ENCODE data around the gene SLC25A18. TPM values are rescaled to one million over a fixed set of nuclear protein-coding genes. Genes with fewer than 3 reads are reported as not detected.
"Not testable (repeated sequence)": the region's sequence is repeated elsewhere in the genome, so short reads cannot be mapped to it uniquely, and the experiment has no call there.

SLC25A18 gene
- total RNA-seq = 10 to 100 TPM in 2 of 3 donors, 1 to 10 TPM in 1; 6.6 to 18.7 (median 14.7) TPM

GRCh38 chr22:17562906-17563870, at the start of gene SLC25A18:
TSS of gene SLC25A18 (plus strand) at chr22:17563498. CDS start at chr22:17579945, 16,447 bp downstream.
- intact Hi-C loops (cut with DNase I; ENCODE audit: low total_unique reads) = no loop called here
- Histone ChIP-seq H3K27ac (peak within 1 kb of the TSS; percentile 68 to 81), H3K9me3 (no peaks in the 10 kb centered on the region), H3K36me3 (no peaks in the 10 kb centered on the region), H3K27me3 (no peaks in the 10 kb centered on the region), H3K4me3 (peak within 1 kb of the TSS; percentile 13 to 27 (median 21)), H3K4me1 (no peaks in the 10 kb centered on the region)
- TF ChIP-seq CTCF (IDR thresholded peaks at IDR 0.05) (peak in 1 of 3 donors; percentile 11), POLR2A (IDR thresholded peaks at IDR 0.05) (no peak), POLR2AphosphoS5 (IDR thresholded peaks at IDR 0.05) (peak; percentile 42 to 54 (median 48))
- no peak for DNase-seq (ENCODE audit: low spot score in 2 of 2)

GRCh38 chr22:17513612-17514011, 49.7 kb upstream of the SLC25A18 start:
- H3K4me1 ChIP-seq = no peaks in the 10 kb centered on the region
- intact Hi-C loops (cut with DNase I; ENCODE audit: low total_unique reads) = no loop called here
- no peaks in the 10 kb centered on the region for H3K27me3 ChIP-seq
- H3K36me3 ChIP-seq = no peaks in the 10 kb centered on the region
- H3K4me3 ChIP-seq = no peak overlapping the region
- H3K27ac ChIP-seq = no peak overlapping the region
- no peak for DNase-seq (ENCODE audit: low spot score in 2 of 2)
- no peaks in the 10 kb centered on the region for H3K9me3 ChIP-seq
- TF ChIP-seq POLR2A (IDR thresholded peaks at IDR 0.05) = no peak
- TF ChIP-seq CTCF (IDR thresholded peaks at IDR 0.05) = no peak
- TF ChIP-seq POLR2AphosphoS5 (IDR thresholded peaks at IDR 0.05) = no peak

GRCh38 chr22:17514084-17514483, 49.2 kb upstream of the SLC25A18 start:
- Histone ChIP-seq H3K4me3 (no peak overlapping the region), H3K9me3 (no peaks in the 10 kb centered on the region), H3K4me1 (no peaks in the 10 kb centered on the region), H3K36me3 (no peaks in the 10 kb centered on the region), H3K27me3 (no peaks in the 10 kb centered on the region), H3K27ac (no peak overlapping the region)
- intact Hi-C loops (cut with DNase I; ENCODE audit: low total_unique reads) = no loop called here
- no peak for DNase-seq (ENCODE audit: low spot score in 2 of 2)
- TF ChIP-seq POLR2A (IDR thresholded peaks at IDR 0.05) (no peak), POLR2AphosphoS5 (IDR thresholded peaks at IDR 0.05) (no peak), CTCF (IDR thresholded peaks at IDR 0.05) (no peak)

GRCh38 chr22:17518406-17518805, 44.9 kb upstream of the SLC25A18 start:
- intact Hi-C loops (cut with DNase I; ENCODE audit: low total_unique reads) = no loop called here
- Histone ChIP-seq H3K27ac (no peak overlapping the region), H3K27me3 (no peaks in the 10 kb centered on the region), H3K4me1 (no peaks in the 10 kb centered on the region), H3K4me3 (no peak overlapping the region), H3K36me3 (no peaks in the 10 kb centered on the region), H3K9me3 (no peaks in the 10 kb centered on the region)
- no peak for DNase-seq (ENCODE audit: low spot score in 2 of 2)
- TF ChIP-seq POLR2A (IDR thresholded peaks at IDR 0.05) (no peak), POLR2AphosphoS5 (IDR thresholded peaks at IDR 0.05) (no peak), CTCF (IDR thresholded peaks at IDR 0.05) (no peak)

- H3K36me3 ChIP-seq; H3K4me1 ChIP-seq; H3K9me3 ChIP-seq; H3K4me3 ChIP-seq; DNase-seq (ENCODE audit: low spot score in 2 of 2); H3K27me3 ChIP-seq; H3K27ac ChIP-seq; intact Hi-C loops (cut with DNase I; ENCODE audit: low total_unique reads): not testable (repeated sequence)
These were observed 41.3 kb upstream of the SLC25A18 start for GRCh38 chr22:17521971-17522370.
